BJ (cell line): ENCODE data around the gene COX20. TPM values are rescaled to one million over a fixed set of nuclear protein-coding genes. Genes with fewer than 3 reads are reported as not detected.

Experiments used
- CTCF ChIA-PET: fragments of 350-600 bp; formaldehyde crosslinking; extraction: SDS; loops from one replicate; lab custom pipeline; 2021; ENCODE audit warnings: antibody characterized with exemption, inconsistent platforms; lab: Yijun Ruan, JAX
- POLR2A ChIA-PET: fragments of 300-600 bp; sonication (Branson Sonifier 250); formaldehyde crosslinking; extraction: SDS; loops from one replicate; lab custom pipeline; 2021; ENCODE audit warnings: antibody characterized with exemption; lab: Charles Lee
- DNase-seq: peaks from one replicate; pipeline ENCODE4 v3.0.0-alpha.2; 2011; ENCODE audit warnings: low read depth
- H3K27me3 ChIP-seq: 2 replicates; pipeline ENCODE4 v1.6.0; 2011; ENCODE audit warnings: low read length; ENCODE audit not compliant: control insufficient read depth, insufficient read depth
- H3K36me3 ChIP-seq: 2 replicates; pipeline ENCODE4 v1.5.1; 2011; ENCODE audit warnings: low read length; ENCODE audit not compliant: control insufficient read depth, insufficient read depth
- H3K4me3 ChIP-seq: 2 replicates; pipeline ENCODE4 v1.5.1; 2011; ENCODE audit warnings: low read depth, mild to moderate bottlenecking, control low read depth, low read length
- polyA plus RNA-seq: library from polyadenylated mRNA; depleted of rRNA; stranded (reverse); fragments of >200 nt; gene quantifications from 2 replicates; pipeline ENCODE4 v1.2.3, GENCODE V29; 2011
- TF ChIP-seq, protein P1 (sequence below): IDR thresholded peaks from 2 replicates; pipeline ENCODE4 v1.5.1; 2011; ENCODE audit warnings: low read depth, mild to moderate bottlenecking, control low read depth, inconsistent platforms, low read length, moderate library complexity; ENCODE audit not compliant: insufficient read depth

Gene COX20
- polyA plus RNA-seq, 1 experiment, result 12.1 TPM

DNA sequence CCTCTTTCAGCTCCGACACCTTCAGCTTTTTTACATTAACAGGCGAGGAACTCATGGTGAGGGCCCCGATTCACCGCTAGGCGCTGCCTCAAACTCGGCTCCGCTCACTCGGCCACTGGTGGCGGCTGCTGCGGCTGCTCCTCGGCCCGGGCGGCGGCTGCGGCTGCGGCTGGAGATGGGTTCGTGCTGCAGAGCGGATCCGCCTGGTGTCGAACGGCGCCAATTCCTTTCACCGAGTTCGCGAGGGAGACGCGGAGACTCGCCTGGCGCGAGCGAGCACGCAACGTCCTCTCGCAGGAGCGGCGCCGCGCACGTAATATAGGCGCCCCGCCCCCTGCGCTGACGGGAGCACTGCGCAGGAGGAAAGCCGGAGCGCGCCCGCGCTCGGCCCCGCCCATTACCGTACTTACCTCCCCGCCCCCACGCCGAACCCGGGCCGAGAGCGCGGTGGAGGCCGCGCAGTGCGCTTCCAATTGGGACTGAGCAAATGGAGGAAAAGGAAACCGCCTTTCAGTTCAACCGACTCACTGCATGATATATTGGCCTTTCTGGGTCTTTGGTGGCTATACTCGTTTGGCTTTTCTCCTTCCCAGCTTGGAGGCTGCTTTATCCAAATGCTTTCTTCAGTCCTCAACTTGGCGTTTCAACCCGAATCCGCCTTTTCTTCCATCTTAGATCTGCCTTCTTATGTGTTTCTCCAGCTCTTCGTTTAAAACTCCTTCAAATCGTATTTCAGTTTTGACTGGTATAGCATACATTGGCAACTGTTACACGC lies 29.0 kb downstream of the COX20 start, which contains the start of gene HNRNPU:
Gene HNRNPU (minus strand): TSS at position 291 of the 775 bp plus-strand sequence. CDS start 236 bp downstream, at position 55.
- POLR2A ChIA-PET, result no interaction called here
- DNase-seq, result peak; percentile 73
- CTCF ChIA-PET, result interaction anchor here (0.6 to 0.8 kb wide), 2 partner anchors 50 to 178 kb away, joined by 3 read pairs; no protein-coding TSS in a partner anchor
- H3K36me3 ChIP-seq, result peaks cover 3% of the 10 kb centered on the region; the same call in 1 of the 2 replicates
- H3K4me3 ChIP-seq, result peak within 1 kb of the TSS; percentile 63
- H3K27me3 ChIP-seq, result no peaks in the 10 kb centered on the region
- TF ChIP-seq, protein P1, sequence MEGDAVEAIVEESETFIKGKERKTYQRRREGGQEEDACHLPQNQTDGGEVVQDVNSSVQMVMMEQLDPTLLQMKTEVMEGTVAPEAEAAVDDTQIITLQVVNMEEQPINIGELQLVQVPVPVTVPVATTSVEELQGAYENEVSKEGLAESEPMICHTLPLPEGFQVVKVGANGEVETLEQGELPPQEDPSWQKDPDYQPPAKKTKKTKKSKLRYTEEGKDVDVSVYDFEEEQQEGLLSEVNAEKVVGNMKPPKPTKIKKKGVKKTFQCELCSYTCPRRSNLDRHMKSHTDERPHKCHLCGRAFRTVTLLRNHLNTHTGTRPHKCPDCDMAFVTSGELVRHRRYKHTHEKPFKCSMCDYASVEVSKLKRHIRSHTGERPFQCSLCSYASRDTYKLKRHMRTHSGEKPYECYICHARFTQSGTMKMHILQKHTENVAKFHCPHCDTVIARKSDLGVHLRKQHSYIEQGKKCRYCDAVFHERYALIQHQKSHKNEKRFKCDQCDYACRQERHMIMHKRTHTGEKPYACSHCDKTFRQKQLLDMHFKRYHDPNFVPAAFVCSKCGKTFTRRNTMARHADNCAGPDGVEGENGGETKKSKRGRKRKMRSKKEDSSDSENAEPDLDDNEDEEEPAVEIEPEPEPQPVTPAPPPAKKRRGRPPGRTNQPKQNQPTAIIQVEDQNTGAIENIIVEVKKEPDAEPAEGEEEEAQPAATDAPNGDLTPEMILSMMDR, result peak; percentile 38

DNA sequence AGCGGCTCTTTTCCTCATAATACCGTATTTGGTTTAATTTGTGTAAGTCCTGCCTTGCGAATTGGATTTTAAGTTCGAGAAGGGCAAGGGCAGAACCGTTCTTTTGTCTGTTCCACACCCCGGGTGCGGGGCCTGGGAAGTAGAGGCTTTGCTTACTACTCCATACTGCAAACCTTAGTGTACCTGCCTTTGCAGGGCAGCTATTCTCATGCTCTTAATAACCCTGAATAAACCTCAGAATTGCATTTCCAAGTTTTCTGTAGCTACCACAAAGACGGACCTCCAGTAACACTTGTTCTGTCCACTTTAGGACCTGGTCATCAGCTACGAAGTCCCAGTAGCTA lies 29.5 kb downstream of the COX20 start:
- Histone ChIP-seq H3K36me3 (peaks cover under 1% of the 10 kb centered on the region; the same call in 1 of the 2 replicates), H3K4me3 (peak overlapping the region; percentile 63), H3K27me3 (no peaks in the 10 kb centered on the region)
- CTCF ChIA-PET, result interaction anchor here (0.8 kb wide), 1 partner anchor 177 kb away, joined by 3 read pairs; no protein-coding TSS in a partner anchor
- no peak for DNase-seq
- POLR2A ChIA-PET, result no interaction called here
- TF ChIP-seq, protein P1, result no peak

DNA sequence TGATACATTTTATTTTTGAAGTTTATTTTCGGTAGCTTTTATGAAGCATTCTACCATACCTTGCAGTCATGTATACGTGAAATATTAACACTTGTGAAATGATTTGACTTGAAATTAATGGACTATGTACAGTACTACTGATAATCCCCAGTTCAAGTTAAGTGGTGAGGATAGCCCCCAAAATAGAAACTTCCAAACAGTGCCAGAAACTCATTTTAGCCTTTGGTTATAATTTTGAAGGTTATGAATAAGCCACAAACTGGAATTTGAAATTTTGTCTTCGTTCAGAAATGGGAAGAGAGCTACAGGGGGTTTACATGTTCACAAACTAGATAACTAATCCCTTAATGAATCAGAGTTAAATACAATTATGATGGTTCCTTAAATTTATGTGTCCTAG lies 30.4 kb downstream of the COX20 start:
- POLR2A ChIA-PET, result no interaction called here
- CTCF ChIA-PET, result no interaction called here
- TF ChIP-seq, protein P1, result no peak
- H3K27me3 ChIP-seq, result no peaks in the 10 kb centered on the region
- no peak overlapping the region for H3K4me3 ChIP-seq
- H3K36me3 ChIP-seq, result no peaks in the 10 kb centered on the region
- DNase-seq, result no peak

DNA sequence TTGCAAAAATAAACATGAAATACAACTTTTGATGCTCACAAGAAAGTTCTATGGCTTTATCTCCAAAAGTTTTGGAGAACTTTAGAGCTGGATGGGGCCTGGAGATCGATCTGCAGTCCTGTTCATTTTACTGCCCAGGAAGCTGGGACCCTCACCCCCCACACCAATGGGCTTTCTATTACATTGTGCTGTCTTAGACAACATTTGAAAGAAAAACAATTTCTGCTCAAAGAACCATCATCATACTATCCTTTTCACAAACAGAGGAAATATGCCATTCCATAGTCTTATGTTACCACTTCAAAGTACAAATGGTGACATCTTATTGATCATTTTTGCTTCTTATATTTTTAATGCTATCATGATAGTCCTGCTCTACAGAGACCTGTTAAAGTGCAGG lies 30.9 kb downstream of the COX20 start:
- TF ChIP-seq, protein P1, result no peak
- ChIA-PET POLR2A (no interaction called here), CTCF (no interaction called here)
- Histone ChIP-seq H3K4me3 (no peak overlapping the region), H3K27me3 (no peaks in the 10 kb centered on the region), H3K36me3 (no peaks in the 10 kb centered on the region)
- no peak for DNase-seq

DNA sequence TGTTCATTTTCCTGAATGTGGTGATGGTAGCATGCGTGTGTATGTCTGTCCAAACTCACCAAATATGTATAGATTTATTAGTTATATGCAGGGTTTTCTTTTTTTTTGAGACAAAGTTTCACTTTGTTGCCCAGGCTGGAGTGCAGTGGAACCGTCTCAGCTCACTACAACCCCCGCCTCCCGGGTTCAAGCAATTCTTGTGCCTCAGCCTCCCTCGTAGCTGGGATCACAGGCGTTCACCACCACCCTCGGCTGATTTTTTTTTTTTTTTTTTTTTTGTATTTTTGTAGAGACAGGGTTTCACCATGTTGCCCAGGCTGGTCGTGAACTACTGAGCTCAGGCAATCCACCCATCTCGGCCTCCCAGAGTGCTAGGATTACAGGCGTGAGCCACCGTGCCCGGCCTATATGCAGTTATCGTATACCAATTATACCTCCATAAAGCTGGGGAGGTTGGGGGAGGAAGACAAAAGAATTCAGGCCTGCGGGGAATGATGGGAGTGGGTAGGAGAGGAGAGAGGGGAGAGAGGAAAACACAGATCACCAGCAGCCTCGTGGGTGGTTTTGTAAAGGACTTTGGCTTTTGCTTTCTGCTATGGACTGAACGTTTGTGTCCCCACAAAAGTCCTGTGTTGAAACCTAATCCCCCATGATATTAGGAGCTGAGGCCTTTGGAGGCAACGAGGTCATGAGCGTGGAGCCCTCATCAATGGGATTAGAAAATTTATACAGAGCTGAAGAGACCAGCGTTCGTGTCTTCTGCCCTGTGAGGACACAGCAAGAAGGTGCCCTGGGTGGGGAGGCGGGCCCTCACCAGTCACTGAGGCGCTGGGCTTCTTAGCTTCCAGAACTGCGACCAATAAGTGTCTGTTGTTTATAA lies 33.3 kb downstream of the COX20 start:
- POLR2A ChIA-PET, result no interaction called here
- Histone ChIP-seq H3K4me3 (no peak overlapping the region), H3K27me3 (no peaks in the 10 kb centered on the region), H3K36me3 (no peaks in the 10 kb centered on the region)
- CTCF ChIA-PET, result no interaction called here
- TF ChIP-seq, protein P1, result no peak
- no peak for DNase-seq
